ENCODE data around the gene DLX4.

DNA sequence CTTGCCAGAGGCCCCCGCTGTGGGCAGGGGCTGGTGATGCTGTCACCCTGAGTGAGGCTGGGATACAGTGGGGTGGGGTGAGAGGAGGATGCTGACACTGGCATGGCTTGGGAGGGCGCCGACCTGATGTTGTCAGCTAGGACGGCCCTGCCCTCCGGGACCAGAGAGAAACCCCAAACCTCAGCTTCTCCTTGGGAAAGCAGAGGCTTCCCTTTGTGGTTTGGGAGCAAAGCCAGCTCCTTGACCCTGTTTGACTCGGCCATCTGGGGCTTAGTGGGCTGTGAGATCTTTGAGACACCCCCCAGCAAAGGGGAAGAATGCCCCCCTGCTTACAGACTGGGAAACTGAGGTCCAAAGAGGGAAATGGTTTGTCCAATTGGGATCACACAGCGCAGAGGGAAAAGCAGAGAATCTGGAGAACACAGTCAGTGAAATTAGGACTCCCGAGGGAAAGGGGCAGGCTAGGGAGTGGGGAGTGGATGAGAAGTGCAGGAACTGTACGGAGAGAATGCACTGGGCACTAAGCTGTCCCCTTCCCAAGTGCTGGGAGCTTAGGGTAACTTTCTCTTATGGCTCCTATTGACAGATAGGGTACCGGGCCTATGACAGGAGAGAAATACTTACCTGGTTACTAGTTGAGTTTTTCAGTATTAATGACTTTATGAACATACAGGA is 40.7 kb upstream of the DLX4 start:
- TF ChIP-seq, protein P1, sequence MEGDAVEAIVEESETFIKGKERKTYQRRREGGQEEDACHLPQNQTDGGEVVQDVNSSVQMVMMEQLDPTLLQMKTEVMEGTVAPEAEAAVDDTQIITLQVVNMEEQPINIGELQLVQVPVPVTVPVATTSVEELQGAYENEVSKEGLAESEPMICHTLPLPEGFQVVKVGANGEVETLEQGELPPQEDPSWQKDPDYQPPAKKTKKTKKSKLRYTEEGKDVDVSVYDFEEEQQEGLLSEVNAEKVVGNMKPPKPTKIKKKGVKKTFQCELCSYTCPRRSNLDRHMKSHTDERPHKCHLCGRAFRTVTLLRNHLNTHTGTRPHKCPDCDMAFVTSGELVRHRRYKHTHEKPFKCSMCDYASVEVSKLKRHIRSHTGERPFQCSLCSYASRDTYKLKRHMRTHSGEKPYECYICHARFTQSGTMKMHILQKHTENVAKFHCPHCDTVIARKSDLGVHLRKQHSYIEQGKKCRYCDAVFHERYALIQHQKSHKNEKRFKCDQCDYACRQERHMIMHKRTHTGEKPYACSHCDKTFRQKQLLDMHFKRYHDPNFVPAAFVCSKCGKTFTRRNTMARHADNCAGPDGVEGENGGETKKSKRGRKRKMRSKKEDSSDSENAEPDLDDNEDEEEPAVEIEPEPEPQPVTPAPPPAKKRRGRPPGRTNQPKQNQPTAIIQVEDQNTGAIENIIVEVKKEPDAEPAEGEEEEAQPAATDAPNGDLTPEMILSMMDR (IDR thresholded peaks at IDR 0.05; ENCODE audit: borderline replicate concordance, extremely low read depth, low read length, poor library complexity, severe bottlenecking): no peak
- TF ChIP-seq EZH2 (IDR thresholded peaks at IDR 0.05; ENCODE audit: borderline replicate concordance, low read depth, low read length, severe bottlenecking): no peak
